AG04450 (cell line): ENCODE measurements around the gene CNTNAP5. TPM values are rescaled to one million over a fixed set of nuclear protein-coding genes. Genes with fewer than 3 reads are reported as not detected.
"Not testable (repeated sequence)": the region's sequence is repeated elsewhere in the genome, so short reads cannot be mapped to it uniquely, and the experiment has no call there.

Experiments
- CTCF ChIA-PET: fragments of 300-600, 350-600 bp; formaldehyde crosslinking; extraction: SDS; loops from one replicate; lab custom pipeline; 2022; ENCODE audit warnings: antibody characterized with exemption, inconsistent platforms; lab: Charles Lee
- POLR2A ChIA-PET: fragments of 350-600 bp; formaldehyde crosslinking; extraction: SDS; loops from one replicate; lab custom pipeline; 2021; ENCODE audit warnings: antibody characterized with exemption, inconsistent platforms; lab: Yijun Ruan, JAX
- DNase-seq: peaks from one replicate; pipeline ENCODE4 v3.0.0-alpha.2; 2011; ENCODE audit warnings: low read depth, low spot score
- H3K27ac ChIP-seq: one replicate; pipeline ENCODE4 v1.5.1; 2012; ENCODE audit warnings: low read depth, low read length, control low read depth
- H3K27me3 ChIP-seq: one replicate; pipeline ENCODE4 v1.6.0; 2012; ENCODE audit warnings: low read length; ENCODE audit not compliant: control insufficient read depth, insufficient read depth
- H3K4me3 ChIP-seq: 2 replicates; pipeline ENCODE4 v1.5.1; 2011; ENCODE audit warnings: mild to moderate bottlenecking, low read depth, low read length, control low read depth
- H3K9me3 ChIP-seq: 2 replicates; pipeline ENCODE4 v1.5.1; 2012; ENCODE audit warnings: low read length; ENCODE audit not compliant: control insufficient read depth, insufficient read depth
- polyA plus RNA-seq: library from polyadenylated mRNA; depleted of rRNA; stranded (reverse); fragments of >200 nt; gene quantifications from 2 replicates; pipeline ENCODE4 v1.2.3, GENCODE V29; 2011
- TF ChIP-seq, protein P1 (sequence below): IDR thresholded peaks from 2 replicates; pipeline ENCODE4 v1.5.1; 2011; ENCODE audit warnings: low read depth, low read length, control low read depth, inconsistent platforms

CNTNAP5 gene
- polyA plus RNA-seq, 1 experiment: not detected

DNA sequence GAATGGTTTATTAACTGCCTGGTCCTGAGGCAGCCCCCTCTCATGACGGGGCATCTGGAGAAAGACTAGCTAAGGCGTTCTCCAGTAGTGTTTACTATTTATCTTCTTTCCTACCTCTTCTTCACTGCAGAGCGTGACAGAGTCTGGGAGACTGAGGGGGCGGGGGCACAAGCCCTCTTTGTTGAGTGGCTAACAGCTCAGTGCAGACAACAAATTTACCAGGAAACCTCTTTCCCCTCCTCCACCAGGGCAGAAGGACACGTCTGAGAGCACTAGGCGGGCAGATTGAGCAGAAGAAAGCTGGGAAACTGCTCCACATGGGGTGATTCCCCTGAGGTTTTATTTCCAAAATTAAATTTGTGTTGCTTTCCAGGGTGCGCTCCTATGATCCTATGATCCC lies 322.1 kb downstream of the CNTNAP5 start:
- TF ChIP-seq, protein P1, sequence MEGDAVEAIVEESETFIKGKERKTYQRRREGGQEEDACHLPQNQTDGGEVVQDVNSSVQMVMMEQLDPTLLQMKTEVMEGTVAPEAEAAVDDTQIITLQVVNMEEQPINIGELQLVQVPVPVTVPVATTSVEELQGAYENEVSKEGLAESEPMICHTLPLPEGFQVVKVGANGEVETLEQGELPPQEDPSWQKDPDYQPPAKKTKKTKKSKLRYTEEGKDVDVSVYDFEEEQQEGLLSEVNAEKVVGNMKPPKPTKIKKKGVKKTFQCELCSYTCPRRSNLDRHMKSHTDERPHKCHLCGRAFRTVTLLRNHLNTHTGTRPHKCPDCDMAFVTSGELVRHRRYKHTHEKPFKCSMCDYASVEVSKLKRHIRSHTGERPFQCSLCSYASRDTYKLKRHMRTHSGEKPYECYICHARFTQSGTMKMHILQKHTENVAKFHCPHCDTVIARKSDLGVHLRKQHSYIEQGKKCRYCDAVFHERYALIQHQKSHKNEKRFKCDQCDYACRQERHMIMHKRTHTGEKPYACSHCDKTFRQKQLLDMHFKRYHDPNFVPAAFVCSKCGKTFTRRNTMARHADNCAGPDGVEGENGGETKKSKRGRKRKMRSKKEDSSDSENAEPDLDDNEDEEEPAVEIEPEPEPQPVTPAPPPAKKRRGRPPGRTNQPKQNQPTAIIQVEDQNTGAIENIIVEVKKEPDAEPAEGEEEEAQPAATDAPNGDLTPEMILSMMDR: no peak
- CTCF ChIA-PET: no interaction called here
- POLR2A ChIA-PET: no interaction called here
- H3K27ac ChIP-seq: no peak overlapping the region
- H3K4me3 ChIP-seq: no peak overlapping the region
- no peak for DNase-seq
- H3K9me3 ChIP-seq: peaks cover 6% of the 10 kb centered on the region
- H3K27me3 ChIP-seq: no peaks in the 10 kb centered on the region

DNA sequence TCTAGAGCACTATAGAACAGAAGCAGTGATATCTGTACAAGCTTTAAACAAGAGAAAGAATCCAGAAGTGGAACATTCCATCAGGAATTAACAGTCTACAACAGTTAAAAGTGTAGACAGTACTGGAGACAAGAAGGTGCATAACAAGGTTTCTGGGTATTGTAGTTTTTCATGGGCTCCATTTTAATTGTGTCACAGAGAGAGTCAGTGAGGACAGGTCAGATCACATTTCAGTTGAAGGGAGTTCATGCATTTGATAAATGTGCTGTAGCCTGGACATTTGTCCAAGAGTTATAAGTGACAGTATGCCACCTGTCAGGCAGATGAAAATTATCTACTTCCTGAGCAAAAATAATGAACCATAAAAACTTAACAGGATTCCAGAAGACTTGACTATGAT lies 328.6 kb downstream of the CNTNAP5 start:
- TF ChIP-seq, protein P1: no peak
- ChIA-PET POLR2A (no interaction called here), CTCF (no interaction called here)
- Histone ChIP-seq H3K4me3 (no peak overlapping the region), H3K27ac (no peak overlapping the region), H3K9me3 (no peaks in the 10 kb centered on the region), H3K27me3 (no peaks in the 10 kb centered on the region)
- no peak for DNase-seq

DNA sequence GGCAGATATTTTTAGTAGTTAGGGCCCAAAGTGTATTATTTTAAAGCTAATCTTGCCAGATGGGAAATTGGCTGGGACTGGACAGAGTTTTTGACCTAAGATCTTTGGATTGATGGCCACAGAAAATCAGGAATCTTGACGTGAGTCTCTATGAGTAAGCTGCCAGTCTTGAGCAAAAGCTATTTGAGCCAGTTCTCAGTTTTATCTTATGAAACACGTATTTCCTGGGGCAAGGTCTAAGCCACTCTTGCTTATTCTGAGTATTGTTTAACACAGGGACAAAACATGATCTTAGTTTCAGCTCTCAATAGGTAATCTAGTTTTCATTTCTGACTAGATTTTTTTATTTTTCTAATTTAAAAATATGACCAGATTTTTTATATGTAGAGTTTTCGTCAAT lies 329.4 kb downstream of the CNTNAP5 start:
- Histone ChIP-seq H3K9me3 (no peaks in the 10 kb centered on the region), H3K27me3 (no peaks in the 10 kb centered on the region), H3K4me3 (no peak overlapping the region), H3K27ac (no peak overlapping the region)
- ChIA-PET POLR2A (no interaction called here), CTCF (no interaction called here)
- TF ChIP-seq, protein P1: no peak
- DNase-seq: no peak

DNA sequence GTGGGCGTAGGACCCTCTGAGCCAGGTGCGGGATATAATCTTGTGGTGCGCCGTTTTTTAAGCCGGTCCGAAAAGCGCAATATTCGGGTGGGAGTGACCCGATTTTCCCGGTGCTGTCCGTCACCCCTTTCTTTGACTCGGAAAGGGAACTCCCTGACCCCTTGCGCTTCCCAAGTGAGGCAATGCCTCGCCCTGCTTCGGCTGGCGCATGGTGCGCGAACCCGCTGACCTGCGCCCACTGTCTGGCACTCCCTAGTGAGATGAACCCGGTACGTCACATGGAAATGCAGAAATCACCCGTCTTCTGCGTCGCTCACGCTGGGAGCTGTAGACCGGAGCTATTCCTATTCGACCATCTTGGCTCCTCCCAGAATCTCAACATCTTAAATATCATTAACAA lies 336.9 kb downstream of the CNTNAP5 start:
- DNase-seq, H3K27me3 ChIP-seq, CTCF ChIA-PET, H3K9me3 ChIP-seq, H3K27ac ChIP-seq, POLR2A ChIA-PET, H3K4me3 ChIP-seq: not testable (repeated sequence)

DNA sequence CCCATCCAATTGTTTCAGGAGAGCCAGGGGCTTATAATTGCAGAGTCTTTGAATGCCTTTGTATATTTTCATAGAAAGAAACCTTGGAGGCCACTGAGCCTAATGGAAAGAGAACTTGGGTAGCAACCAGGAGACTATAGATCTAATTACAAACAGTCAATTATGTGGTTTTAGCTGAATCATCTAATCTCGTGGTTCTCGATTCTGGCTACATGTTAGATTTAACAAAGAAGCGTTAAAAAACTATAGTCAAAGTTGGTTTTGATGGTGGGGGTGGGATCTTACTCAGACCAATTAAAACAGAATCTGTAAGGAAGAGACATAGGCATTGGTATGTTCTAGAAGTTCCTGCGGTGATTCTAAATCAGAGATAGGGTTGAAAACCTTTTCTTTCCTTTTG lies 344.1 kb downstream of the CNTNAP5 start:
- no peak for DNase-seq
- ChIA-PET CTCF (no interaction called here), POLR2A (no interaction called here)
- Histone ChIP-seq H3K4me3 (no peak overlapping the region), H3K9me3 (no peaks in the 10 kb centered on the region), H3K27me3 (no peaks in the 10 kb centered on the region), H3K27ac (no peak overlapping the region)
- TF ChIP-seq, protein P1: no peak
